Measurements from ENCODE around the gene GGN. TPM values are rescaled to one million over a fixed set of nuclear protein-coding genes. Genes with fewer than 3 reads are reported as not detected.
A peak's percentile ranks its signal among the peaks of the same experiment; 100 is the strongest.

GGN gene
- total RNA-seq, 2 experiments from 2014 or later: 0.17 to 0.19 TPM

DNA sequence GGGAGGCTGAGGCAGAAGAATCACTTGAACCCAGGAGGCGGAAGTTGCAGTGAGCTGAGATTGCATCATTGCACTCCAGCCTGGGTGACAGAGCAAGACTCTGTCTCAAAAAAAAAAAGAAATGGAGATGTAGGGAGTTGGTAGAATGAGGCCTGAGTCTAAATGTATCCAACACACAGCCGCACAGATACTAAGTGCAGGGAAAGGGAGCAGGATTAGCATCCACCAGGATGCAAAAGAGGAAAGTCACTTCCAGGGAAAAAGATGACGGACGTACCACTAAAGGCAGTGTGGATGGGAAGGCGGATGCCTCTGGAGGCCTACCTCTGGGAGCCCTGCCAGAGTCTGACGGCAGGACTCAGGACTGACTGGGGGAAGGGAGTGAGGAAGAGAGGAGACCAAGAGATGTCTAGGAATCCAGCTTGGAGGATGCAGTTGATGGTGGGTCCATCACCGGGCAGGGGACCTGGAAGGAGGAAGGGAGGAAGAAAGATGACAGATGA, 21.8 kb upstream of the GGN start:
- intact Hi-C loops (cut with DNase I, micrococcal nuclease): loop anchor here in 1 of 2 experiments (10.0 kb wide), 1 partner anchor 135 kb away; no protein-coding TSS in a partner anchor
- H3K27ac ChIP-seq (ENCODE audit: low read depth in 1 of 2, low read length in 2 of 2): no peak overlapping the region

DNA sequence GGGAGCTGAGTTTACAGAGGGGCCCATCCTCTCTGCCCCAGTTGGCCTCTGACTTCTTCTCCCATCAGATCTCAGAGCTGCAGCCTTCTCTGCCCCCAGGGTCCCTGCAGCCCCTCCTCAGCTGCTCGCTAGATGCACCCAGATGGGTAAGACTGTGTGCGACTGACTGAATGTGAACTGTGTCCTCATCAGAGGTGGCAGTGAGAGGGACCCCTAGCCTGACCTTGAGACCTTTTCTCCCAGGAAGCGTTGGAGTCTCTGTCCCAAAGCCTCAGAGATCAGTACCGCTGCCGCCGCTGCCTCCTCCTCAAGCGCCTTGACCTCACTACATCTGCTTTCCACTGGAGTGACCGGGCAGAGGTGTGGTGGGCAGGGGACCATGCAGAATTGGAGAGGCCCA, 17.4 kb upstream of the GGN start:
- Histone ChIP-seq H3K4me3 (ENCODE audit: low read length) (no peak overlapping the region), H3K9me3 (ENCODE audit: control insufficient read depth in 1 of 2, insufficient read depth in 1 of 2, low read length in 2 of 2) (no peaks in the 10 kb centered on the region), H3K27ac (ENCODE audit: low read depth in 1 of 2, low read length in 2 of 2) (no peak overlapping the region), H3K4me1 (ENCODE audit: insufficient read depth, low read length) (peaks cover 26% of the 10 kb centered on the region), H3K36me3 (ENCODE audit: insufficient read depth, low read length) (peaks cover 27% of the 10 kb centered on the region), H3K27me3 (ENCODE audit: control insufficient read depth in 1 of 2, insufficient read depth in 2 of 2, low read length in 2 of 2) (no peaks in the 10 kb centered on the region)
- no peaks in the 10 kb centered on the region for H3K9me3 Mint-ChIP-seq
- no peak for DNase-seq
- intact Hi-C loops (cut with DNase I, micrococcal nuclease): loop anchor here in 1 of 2 experiments (10.0 kb wide), 1 partner anchor 140 kb away; no protein-coding TSS in a partner anchor
- TF ChIP-seq, protein P1, sequence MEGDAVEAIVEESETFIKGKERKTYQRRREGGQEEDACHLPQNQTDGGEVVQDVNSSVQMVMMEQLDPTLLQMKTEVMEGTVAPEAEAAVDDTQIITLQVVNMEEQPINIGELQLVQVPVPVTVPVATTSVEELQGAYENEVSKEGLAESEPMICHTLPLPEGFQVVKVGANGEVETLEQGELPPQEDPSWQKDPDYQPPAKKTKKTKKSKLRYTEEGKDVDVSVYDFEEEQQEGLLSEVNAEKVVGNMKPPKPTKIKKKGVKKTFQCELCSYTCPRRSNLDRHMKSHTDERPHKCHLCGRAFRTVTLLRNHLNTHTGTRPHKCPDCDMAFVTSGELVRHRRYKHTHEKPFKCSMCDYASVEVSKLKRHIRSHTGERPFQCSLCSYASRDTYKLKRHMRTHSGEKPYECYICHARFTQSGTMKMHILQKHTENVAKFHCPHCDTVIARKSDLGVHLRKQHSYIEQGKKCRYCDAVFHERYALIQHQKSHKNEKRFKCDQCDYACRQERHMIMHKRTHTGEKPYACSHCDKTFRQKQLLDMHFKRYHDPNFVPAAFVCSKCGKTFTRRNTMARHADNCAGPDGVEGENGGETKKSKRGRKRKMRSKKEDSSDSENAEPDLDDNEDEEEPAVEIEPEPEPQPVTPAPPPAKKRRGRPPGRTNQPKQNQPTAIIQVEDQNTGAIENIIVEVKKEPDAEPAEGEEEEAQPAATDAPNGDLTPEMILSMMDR (IDR thresholded peaks at IDR 0.05): no peak
- no peak for ATAC-seq (ENCODE audit: poor library complexity)
- peak overlapping the region; percentile 39 for H3K27ac Mint-ChIP-seq
- no peaks in the 10 kb centered on the region for H3K27me3 Mint-ChIP-seq
- POLR2A ChIA-PET: interaction anchor here (4.1 kb wide), 1 partner anchor 31 kb away, joined by 73 read pairs; the partner anchor contains the start of gene PSMD8
- peaks cover 16% of the 10 kb centered on the region for H3K4me1 Mint-ChIP-seq (ENCODE audit: low read depth)
- CTCF ChIA-PET: interaction anchor here (0.9 kb wide), 1 partner anchor 229 kb away, joined by 3 read pairs; no protein-coding TSS in a partner anchor
- peaks cover 29% of the 10 kb centered on the region for H3K36me3 Mint-ChIP-seq (ENCODE audit: low read depth)
- peak overlapping the region; percentile 62 for H3K4me3 Mint-ChIP-seq

More for the DNA sequence above, 21.8 kb upstream of the GGN start:
- H3K27ac Mint-ChIP-seq: no peak overlapping the region
- ChIA-PET CTCF (interaction anchor here (0.6 kb wide), 1 partner anchor 279 kb away, joined by 3 read pairs; no protein-coding TSS in a partner anchor), POLR2A (no interaction called here)
- Histone ChIP-seq H3K36me3 (ENCODE audit: insufficient read depth, low read length) (peaks cover 29% of the 10 kb centered on the region), H3K4me1 (ENCODE audit: insufficient read depth, low read length) (peaks cover 5% of the 10 kb centered on the region), H3K4me3 (ENCODE audit: low read length) (no peak overlapping the region), H3K27me3 (ENCODE audit: control insufficient read depth in 1 of 2, insufficient read depth in 2 of 2, low read length in 2 of 2) (no peaks in the 10 kb centered on the region), H3K9me3 (ENCODE audit: control insufficient read depth in 1 of 2, insufficient read depth in 1 of 2, low read length in 2 of 2) (no peaks in the 10 kb centered on the region)
- ATAC-seq (ENCODE audit: poor library complexity) (no peak), DNase-seq (no peak)
- TF ChIP-seq, protein P1 (IDR thresholded peaks at IDR 0.05): no peak
- H3K27me3 Mint-ChIP-seq: no peaks in the 10 kb centered on the region
- H3K4me1 Mint-ChIP-seq (ENCODE audit: low read depth): no peaks in the 10 kb centered on the region
- H3K36me3 Mint-ChIP-seq (ENCODE audit: low read depth): peaks cover 23% of the 10 kb centered on the region
- H3K9me3 Mint-ChIP-seq: no peaks in the 10 kb centered on the region
- no peak overlapping the region for H3K4me3 Mint-ChIP-seq

DNA sequence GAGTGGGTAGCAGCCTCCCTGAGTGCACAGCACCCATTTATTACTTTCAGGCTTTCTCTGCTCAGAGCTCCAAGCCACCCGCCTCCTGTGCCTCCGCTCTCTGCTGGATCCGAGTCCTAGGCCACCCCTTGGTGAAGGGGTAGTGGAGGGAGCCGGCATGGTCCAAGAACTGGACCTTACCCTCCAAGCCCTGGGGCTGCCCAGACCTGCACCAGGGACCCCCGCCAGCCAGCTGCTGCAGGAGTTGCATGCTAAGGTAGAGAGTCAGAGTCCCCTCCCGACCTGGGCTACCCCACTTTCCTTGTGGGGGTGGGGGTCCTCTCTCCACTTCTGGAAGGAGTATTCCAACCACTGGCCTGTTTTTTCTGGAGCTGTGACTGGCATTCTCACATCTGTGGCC, 17.0 kb upstream of the GGN start:
- H3K9me3 Mint-ChIP-seq: no peaks in the 10 kb centered on the region
- DNase-seq (no peak), ATAC-seq (ENCODE audit: poor library complexity) (no peak)
- Histone ChIP-seq H3K4me1 (ENCODE audit: insufficient read depth, low read length) (peaks cover 26% of the 10 kb centered on the region), H3K27ac (ENCODE audit: low read depth in 1 of 2, low read length in 2 of 2) (no peak overlapping the region), H3K27me3 (ENCODE audit: control insufficient read depth in 1 of 2, insufficient read depth in 2 of 2, low read length in 2 of 2) (no peaks in the 10 kb centered on the region), H3K9me3 (ENCODE audit: control insufficient read depth in 1 of 2, insufficient read depth in 1 of 2, low read length in 2 of 2) (no peaks in the 10 kb centered on the region), H3K36me3 (ENCODE audit: insufficient read depth, low read length) (peaks cover 27% of the 10 kb centered on the region), H3K4me3 (ENCODE audit: low read length) (no peak overlapping the region)
- peak overlapping the region; percentile 54 for H3K4me3 Mint-ChIP-seq
- ChIA-PET POLR2A (interaction anchor here (2.7 to 4.1 kb wide), 3 partner anchors 31 to 365 kb away, joined by 8 to 73 read pairs (median 36); partner anchors contain the start of genes EIF3K, MAP4K1 and PSMD8), CTCF (interaction anchor here (0.9 to 3.0 kb wide), 3 partner anchors 16 to 232 kb away, joined by 3 to 45 read pairs (median 18); partner anchors contain the start of genes GGN and SPRED3)
- TF ChIP-seq, protein P1 (IDR thresholded peaks at IDR 0.05): no peak
- H3K4me1 Mint-ChIP-seq (ENCODE audit: low read depth): peaks cover 16% of the 10 kb centered on the region
- intact Hi-C loops (cut with DNase I, micrococcal nuclease): loop anchor here (5.0 to 10.0 kb wide), 4 partner anchors 112 to 547 kb away; partner anchors contain the start of genes EIF3K (in 2 of the 2) and MAP4K1 (in 2 of the 2)
- H3K27me3 Mint-ChIP-seq: no peaks in the 10 kb centered on the region
- peak overlapping the region; percentile 39 for H3K27ac Mint-ChIP-seq
- H3K36me3 Mint-ChIP-seq (ENCODE audit: low read depth): peaks cover 29% of the 10 kb centered on the region
